Keratinocyte (primary cell): ENCODE measurements around the gene PRKD1.

Source experiments
- CTCF ChIP-seq, 3 experiments: IDR thresholded peaks in 1 of 3; conservative IDR thresholded peaks in 1 of 3; optimal IDR thresholded peaks in 1 of 3; 2 replicates in 2 of 3; 3 replicates in 1 of 3; pipeline versions ENCODE3 to v1.5.1; 2011; ENCODE audit warnings: low read length in 3 of 3, mild to moderate bottlenecking in 3 of 3, moderate library complexity in 2 of 3, control low read depth in 1 of 3, inconsistent platforms in 1 of 3; ENCODE audit not compliant: insufficient read depth in 2 of 3; ENCODE audit errors: extremely low read depth in 1 of 3
- EZH2 ChIP-seq: IDR thresholded peaks from one replicate; pipeline ENCODE4 v1.6.1; 2012; ENCODE audit warnings: inconsistent platforms, mild to moderate bottlenecking, low read length, moderate library complexity

- TF ChIP-seq CTCF (optimal IDR thresholded peaks at IDR 0.05 in 1 of 3, IDR thresholded peaks at IDR 0.05 in 1 of 3, conservative IDR thresholded peaks at IDR 0.05 in 1 of 3; ENCODE audit: extremely low read depth in 1 of 3, insufficient read depth in 2 of 3, low read length in 3 of 3) (no peak), EZH2 (no peak)
These were observed 18.7 kb downstream of the PRKD1 start for GRCh38 chr14:29908652-29909577.
